GM12872 (cell line): ENCODE data around the gene TBPL1.

Experiments used
- TF ChIP-seq, protein P1 (sequence below): IDR thresholded peaks from 3 replicates; pipeline ENCODE4 v1.5.1; 2011; ENCODE audit warnings: low read depth, mild to moderate bottlenecking, low read length, moderate library complexity; ENCODE audit not compliant: insufficient read depth

The TBPL1 gene

GRCh38 chr6:133986942-133987341 is 33.9 kb downstream of the TBPL1 start:
- TF ChIP-seq, protein P1, sequence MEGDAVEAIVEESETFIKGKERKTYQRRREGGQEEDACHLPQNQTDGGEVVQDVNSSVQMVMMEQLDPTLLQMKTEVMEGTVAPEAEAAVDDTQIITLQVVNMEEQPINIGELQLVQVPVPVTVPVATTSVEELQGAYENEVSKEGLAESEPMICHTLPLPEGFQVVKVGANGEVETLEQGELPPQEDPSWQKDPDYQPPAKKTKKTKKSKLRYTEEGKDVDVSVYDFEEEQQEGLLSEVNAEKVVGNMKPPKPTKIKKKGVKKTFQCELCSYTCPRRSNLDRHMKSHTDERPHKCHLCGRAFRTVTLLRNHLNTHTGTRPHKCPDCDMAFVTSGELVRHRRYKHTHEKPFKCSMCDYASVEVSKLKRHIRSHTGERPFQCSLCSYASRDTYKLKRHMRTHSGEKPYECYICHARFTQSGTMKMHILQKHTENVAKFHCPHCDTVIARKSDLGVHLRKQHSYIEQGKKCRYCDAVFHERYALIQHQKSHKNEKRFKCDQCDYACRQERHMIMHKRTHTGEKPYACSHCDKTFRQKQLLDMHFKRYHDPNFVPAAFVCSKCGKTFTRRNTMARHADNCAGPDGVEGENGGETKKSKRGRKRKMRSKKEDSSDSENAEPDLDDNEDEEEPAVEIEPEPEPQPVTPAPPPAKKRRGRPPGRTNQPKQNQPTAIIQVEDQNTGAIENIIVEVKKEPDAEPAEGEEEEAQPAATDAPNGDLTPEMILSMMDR, result no peak

GRCh38 chr6:133989525-133989924 is 36.5 kb downstream of the TBPL1 start:
- TF ChIP-seq, protein P1, result no peak

DNA sequence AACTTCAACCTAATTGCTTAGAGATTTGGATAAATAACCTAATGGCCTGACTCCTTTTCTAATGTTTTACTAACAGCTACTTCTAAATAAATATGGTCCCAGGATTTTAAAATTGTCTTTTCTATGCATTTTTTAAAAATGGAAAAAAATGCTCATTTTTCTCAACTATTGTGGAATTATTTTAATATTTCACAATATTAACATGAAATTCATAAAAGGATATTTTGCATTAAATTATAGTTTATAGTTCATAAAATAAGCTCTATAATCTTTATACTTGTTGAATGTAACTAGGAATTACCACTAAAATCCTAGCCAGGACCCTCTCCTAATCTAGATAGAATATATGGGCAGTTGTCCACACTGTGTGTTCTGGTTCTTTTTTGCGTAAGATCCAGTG is 37.3 kb downstream of the TBPL1 start:
- TF ChIP-seq, protein P1, result no peak

DNA sequence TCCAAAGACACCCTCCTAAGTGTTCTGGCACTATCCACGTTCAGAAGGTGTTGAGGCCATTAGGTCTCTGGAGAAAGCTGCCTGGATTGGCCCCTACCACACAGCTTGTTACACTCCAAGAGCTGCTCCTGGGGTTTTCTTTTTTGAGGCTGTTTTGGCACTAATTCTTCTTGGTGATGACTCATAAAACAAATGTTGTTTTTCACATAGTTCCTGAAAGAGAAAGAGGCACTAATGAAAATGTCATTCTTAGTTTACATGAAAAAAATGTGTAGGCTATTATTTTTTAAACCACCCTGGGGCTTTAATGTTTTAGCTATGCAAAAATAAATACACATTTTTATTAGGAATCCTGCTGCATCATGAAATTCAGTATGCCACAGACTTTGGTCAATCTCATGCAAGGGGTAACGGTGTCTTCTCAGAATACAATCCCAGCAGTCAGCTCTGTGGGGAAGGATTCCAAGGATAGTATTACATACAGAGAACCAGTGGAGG is 38.1 kb downstream of the TBPL1 start:
- TF ChIP-seq, protein P1, result no peak

- TF ChIP-seq, protein P1, result no peak
These were observed 40.1 kb downstream of the TBPL1 start for GRCh38 chr6:133992992-133993680.

GRCh38 chr6:133995296-133995695 is 42.3 kb downstream of the TBPL1 start:
- TF ChIP-seq, protein P1, result no peak

- TF ChIP-seq, protein P1, result no peak
These were observed 42.7 kb downstream of the TBPL1 start for GRCh38 chr6:133995758-133996157.
